PC-3 (cell line): Measurements from ENCODE around the gene FAM50B. TPM values are rescaled to one million over a fixed set of nuclear protein-coding genes. Genes with fewer than 3 reads are reported as not detected.

Source experiments
- ATAC-seq: fragments of 200-7000 bp; cut with Tn5 transposase; 2 replicates; pipeline ENCODE4 v1.9.1; 2020; ENCODE audit warnings: mild to moderate bottlenecking, moderate library complexity
- BruUV-seq: library from RNA; stranded (reverse); fragments of 400-500 nt; replicated peaks from 2 replicates; lab custom pipeline; 2021; lab: Mats Ljungman, UMichigan
- CTCF ChIA-PET: fragments of 300-600 bp; sonication (Branson Sonifier 250); formaldehyde crosslinking; loops from one replicate; lab custom pipeline; 2022; ENCODE audit warnings: antibody characterized with exemption; lab: Charles Lee
- POLR2A ChIA-PET: fragments of 300-600 bp; sonication (Branson Sonifier 250); formaldehyde crosslinking; loops from one replicate; lab custom pipeline; 2022; ENCODE audit warnings: antibody characterized with exemption; ENCODE audit not compliant: unreplicated experiment; lab: Charles Lee
- DNase-seq: peaks from one replicate; pipeline ENCODE4 v3.0.0-alpha.2; 2015
- H2AFZ ChIP-seq: fragments of 300-600 bp; sonication (generic); 2 replicates; pipeline ENCODE4 v1.6.0; 2016; ENCODE audit warnings: antibody characterized with exemption, low read length
- H3F3A ChIP-seq: fragments of 300-600 bp; sonication (generic); one replicate; pipeline ENCODE4 v1.6.0; 2017; ENCODE audit warnings: antibody characterized with exemption, low read length, control low read depth, mild to moderate bottlenecking; ENCODE audit not compliant: unreplicated experiment
- H3K27ac ChIP-seq: fragments of 300-600 bp; sonication (generic); 2 replicates; pipeline ENCODE4 v1.5.1; 2016; ENCODE audit warnings: mild to moderate bottlenecking, low read length
- H3K27me3 ChIP-seq: fragments of 300-600 bp; sonication (generic); 2 replicates; pipeline ENCODE4 v1.6.1; 2016; ENCODE audit warnings: low read length, mixed read lengths
- H3K36me3 ChIP-seq: fragments of 300-600 bp; sonication (generic); 2 replicates; pipeline ENCODE4 v1.6.1; 2016; ENCODE audit warnings: low read depth, mixed run types, low read length, mixed read lengths
- H3K4me1 ChIP-seq: fragments of 300-600 bp; sonication (generic); 2 replicates; pipeline ENCODE4 v1.5.1; 2016; ENCODE audit warnings: low read length; ENCODE audit not compliant: insufficient read depth
- H3K4me2 ChIP-seq: fragments of 300-600 bp; sonication (generic); 2 replicates; pipeline ENCODE4 v1.6.0; 2016; ENCODE audit warnings: low read length
- H3K4me3 ChIP-seq: fragments of 300-600 bp; sonication (generic); 2 replicates; pipeline ENCODE4 v1.5.1; 2016; ENCODE audit warnings: mild to moderate bottlenecking, low read length, mixed read lengths
- H3K79me2 ChIP-seq: fragments of 300-600 bp; sonication (generic); 2 replicates; pipeline ENCODE4 v1.6.1; 2017; ENCODE audit warnings: low read length, mixed read lengths
- H3K9ac ChIP-seq: fragments of 300-600 bp; sonication (generic); 2 replicates; pipeline ENCODE4 v1.6.0; 2016; ENCODE audit warnings: mild to moderate bottlenecking, low read length
- H3K9me2 ChIP-seq: fragments of 300-600 bp; sonication (generic); replicated peaks from 2 replicates; pipeline ENCODE4 v1.6.1; 2016; ENCODE audit warnings: mixed run types, low read length, mixed read lengths
- H3K9me3 ChIP-seq: fragments of 300-600 bp; sonication (generic); 2 replicates; pipeline ENCODE4 v1.6.1; 2016; ENCODE audit warnings: low read length, mixed read lengths
- H4K20me1 ChIP-seq: fragments of 300-600 bp; sonication (generic); 2 replicates; pipeline ENCODE4 v1.6.1; 2016; ENCODE audit warnings: low read length, mixed read lengths
- EZH2 ChIP-seq: fragments of 300-600 bp; sonication (generic); IDR thresholded peaks from one replicate; pipeline ENCODE4 v1.6.1; 2017; ENCODE audit warnings: antibody characterized with exemption, mild to moderate bottlenecking, low read length; ENCODE audit not compliant: unreplicated experiment
- EZH2phosphoT487 ChIP-seq: fragments of 300-600 bp; sonication (generic); IDR thresholded peaks from 2 replicates; pipeline ENCODE4 v1.6.1; 2018; ENCODE audit warnings: mild to moderate bottlenecking, antibody characterized with exemption, low read length, borderline replicate concordance
- intact Hi-C: fragments of 100-400 bp; cut with micrococcal nuclease; formaldehyde crosslinking; loops from 2 replicates; pipeline ENCODE4 v1.9.0; 2023
- total RNA-seq: library from RNA; depleted of rRNA; stranded (reverse); fragments of >200 nt; gene quantifications from 2 replicates; pipeline ENCODE4 v1.2.3, GENCODE V29; 2014
- TF ChIP-seq, protein P1 (sequence below): fragments of 300-600 bp; sonication (generic); conservative IDR thresholded peaks from 2 replicates; pipeline ENCODE4 v1.5.1; 2017; ENCODE audit warnings: antibody characterized with exemption, low read depth, mild to moderate bottlenecking, low read length

FAM50B gene
- total RNA-seq, 1 experiment from 2014 or later, result 8.3 TPM

DNA sequence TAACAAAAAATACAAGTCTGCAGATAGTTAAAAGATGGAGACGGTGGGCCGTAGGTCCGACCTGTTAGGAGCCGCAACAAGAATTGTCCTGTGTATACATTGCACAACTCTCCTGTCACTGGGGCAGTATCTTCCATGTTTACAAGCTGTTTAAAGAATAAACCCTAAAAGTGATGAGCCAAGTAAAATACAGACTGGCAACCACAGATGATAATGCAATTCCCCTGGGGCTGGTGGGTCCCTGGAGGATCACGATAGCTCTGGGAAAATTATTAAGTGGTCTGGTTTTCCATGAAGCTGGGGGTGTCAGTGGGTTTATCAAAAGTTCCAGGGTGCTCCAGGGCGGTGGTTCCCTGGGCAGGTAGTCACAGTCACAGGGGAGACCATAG lies 8.1 kb upstream of the FAM50B start:
- intact Hi-C loops, result loop anchor here (5.0 kb wide), 1 partner anchor 151 kb away; no protein-coding TSS in a partner anchor
- TF ChIP-seq EZH2 (no peak), EZH2phosphoT487 (no peak)
- TF ChIP-seq, protein P1, sequence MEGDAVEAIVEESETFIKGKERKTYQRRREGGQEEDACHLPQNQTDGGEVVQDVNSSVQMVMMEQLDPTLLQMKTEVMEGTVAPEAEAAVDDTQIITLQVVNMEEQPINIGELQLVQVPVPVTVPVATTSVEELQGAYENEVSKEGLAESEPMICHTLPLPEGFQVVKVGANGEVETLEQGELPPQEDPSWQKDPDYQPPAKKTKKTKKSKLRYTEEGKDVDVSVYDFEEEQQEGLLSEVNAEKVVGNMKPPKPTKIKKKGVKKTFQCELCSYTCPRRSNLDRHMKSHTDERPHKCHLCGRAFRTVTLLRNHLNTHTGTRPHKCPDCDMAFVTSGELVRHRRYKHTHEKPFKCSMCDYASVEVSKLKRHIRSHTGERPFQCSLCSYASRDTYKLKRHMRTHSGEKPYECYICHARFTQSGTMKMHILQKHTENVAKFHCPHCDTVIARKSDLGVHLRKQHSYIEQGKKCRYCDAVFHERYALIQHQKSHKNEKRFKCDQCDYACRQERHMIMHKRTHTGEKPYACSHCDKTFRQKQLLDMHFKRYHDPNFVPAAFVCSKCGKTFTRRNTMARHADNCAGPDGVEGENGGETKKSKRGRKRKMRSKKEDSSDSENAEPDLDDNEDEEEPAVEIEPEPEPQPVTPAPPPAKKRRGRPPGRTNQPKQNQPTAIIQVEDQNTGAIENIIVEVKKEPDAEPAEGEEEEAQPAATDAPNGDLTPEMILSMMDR, result no peak
- DNase-seq, result no peak
- H3K79me2 ChIP-seq, result no peaks in the 10 kb centered on the region
- H3K9me3 ChIP-seq, result no peaks in the 10 kb centered on the region
- no peak overlapping the region for H3K4me3 ChIP-seq
- H4K20me1 ChIP-seq, result no peaks in the 10 kb centered on the region
- H2AFZ ChIP-seq, result no peak overlapping the region
- H3K4me1 ChIP-seq, result peaks cover 48% of the 10 kb centered on the region
- no peak for ATAC-seq
- H3K9me2 ChIP-seq, result no peaks in the 10 kb centered on the region
- H3K36me3 ChIP-seq, result no peaks in the 10 kb centered on the region
- BruUV-seq, result no TSS peak
- ChIA-PET CTCF (interaction anchor here (0.6 kb wide), 1 partner anchor 97 kb away, joined by 3 read pairs; no protein-coding TSS in a partner anchor), POLR2A (no interaction called here)
- no peaks in the 10 kb centered on the region for H3F3A ChIP-seq
- H3K9ac ChIP-seq, result no peak overlapping the region
- no peaks in the 10 kb centered on the region for H3K27me3 ChIP-seq
- peak overlapping the region; percentile 47 for H3K4me2 ChIP-seq
- H3K27ac ChIP-seq, result no peak overlapping the region

DNA sequence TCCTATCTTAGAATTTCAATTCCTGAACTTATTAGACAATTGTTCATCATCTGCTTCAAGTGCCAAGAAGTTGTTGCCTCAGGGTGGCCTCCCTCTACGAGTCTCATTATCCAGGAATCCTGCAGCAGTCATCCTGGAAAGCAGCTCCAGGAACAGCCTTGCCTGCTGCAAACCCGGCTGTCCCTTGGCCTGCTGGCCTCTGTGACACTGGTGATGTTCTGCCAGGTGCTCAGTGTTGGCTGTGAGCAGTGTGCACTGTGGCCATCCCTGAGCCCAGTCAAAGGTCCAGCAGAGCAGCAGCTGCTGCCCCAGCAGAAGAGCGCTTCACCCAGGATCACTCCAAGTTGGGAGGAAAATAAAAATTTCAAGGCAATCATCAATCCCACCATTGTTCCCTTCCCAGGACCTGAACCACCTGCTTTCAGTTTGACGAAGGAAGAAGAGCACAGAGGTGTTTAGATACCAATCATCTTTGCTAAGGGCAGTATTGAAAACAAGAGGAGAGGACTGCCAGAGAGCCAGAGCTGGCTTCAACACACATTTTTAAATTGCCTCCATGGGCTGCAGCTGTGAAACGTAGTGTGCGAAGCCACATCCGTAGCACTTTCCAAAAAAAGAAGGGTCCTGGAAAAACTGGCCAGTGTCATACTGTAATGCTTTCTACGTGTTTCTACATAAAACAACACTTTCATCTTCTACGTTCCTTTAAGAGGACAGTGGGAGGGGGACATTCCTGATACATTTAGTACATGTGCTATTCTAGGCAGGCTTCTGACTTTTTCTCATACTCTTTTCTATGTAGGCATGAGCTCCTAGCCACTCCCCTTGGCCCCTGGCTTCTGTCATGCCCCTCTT lies 7.2 kb upstream of the FAM50B start:
- H3K27me3 ChIP-seq, result no peaks in the 10 kb centered on the region
- H3K9me3 ChIP-seq, result no peaks in the 10 kb centered on the region
- no peaks in the 10 kb centered on the region for H3K79me2 ChIP-seq
- no peak overlapping the region for H3K9ac ChIP-seq
- peak overlapping the region; percentile 47 for H3K4me2 ChIP-seq
- no peak overlapping the region for H2AFZ ChIP-seq
- H3K9me2 ChIP-seq, result no peaks in the 10 kb centered on the region
- H3F3A ChIP-seq, result no peaks in the 10 kb centered on the region
- H3K27ac ChIP-seq, result no peak overlapping the region
- H3K4me1 ChIP-seq, result peaks cover 48% of the 10 kb centered on the region
- intact Hi-C loops, result loop anchor here (5.0 kb wide), 1 partner anchor 150 kb away; no protein-coding TSS in a partner anchor
- H3K4me3 ChIP-seq, result no peak overlapping the region
- ChIA-PET POLR2A (no interaction called here), CTCF (interaction anchor here (0.6 kb wide), 1 partner anchor 98 kb away, joined by 3 read pairs; no protein-coding TSS in a partner anchor)
- peak; percentile 72 for ATAC-seq
- no peak for TF ChIP-seq EZH2phosphoT487
- TF ChIP-seq EZH2, result no peak
- TF ChIP-seq, protein P1, result no peak
- no peaks in the 10 kb centered on the region for H4K20me1 ChIP-seq
- DNase-seq, result peak; percentile 88
- H3K36me3 ChIP-seq, result no peaks in the 10 kb centered on the region
- BruUV-seq, result no TSS peak
